ENCODE results near the gene PRSS21. TPM values are rescaled to one million over a fixed set of nuclear protein-coding genes. Genes with fewer than 3 reads are reported as not detected.

The PRSS21 gene
- total and polyA plus RNA-seq, 7 donors = 0.58 TPM; not detected in 6

DNA sequence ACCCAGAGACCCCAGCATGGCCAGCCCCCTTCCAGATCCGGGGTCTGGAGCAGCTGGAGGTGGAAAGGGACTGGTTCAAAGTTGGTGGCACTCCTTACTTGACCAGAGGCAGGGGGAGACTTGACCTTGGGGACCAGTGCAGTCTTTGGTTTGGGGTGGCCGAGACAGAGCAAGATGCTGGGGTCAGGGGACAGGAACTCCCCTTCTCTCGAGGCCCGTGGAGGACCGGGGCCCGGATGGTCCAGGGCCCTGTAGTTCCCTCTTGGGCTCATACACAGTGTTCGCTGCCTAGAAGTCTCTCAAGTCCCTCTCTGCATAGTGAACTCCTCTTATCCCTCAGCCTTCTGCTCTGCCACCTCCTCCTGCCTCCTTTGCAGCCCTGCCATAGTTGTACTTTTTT, 29.1 kb upstream of the PRSS21 start:
- intact Hi-C loops (cut with DNase I) = no loop called here

DNA sequence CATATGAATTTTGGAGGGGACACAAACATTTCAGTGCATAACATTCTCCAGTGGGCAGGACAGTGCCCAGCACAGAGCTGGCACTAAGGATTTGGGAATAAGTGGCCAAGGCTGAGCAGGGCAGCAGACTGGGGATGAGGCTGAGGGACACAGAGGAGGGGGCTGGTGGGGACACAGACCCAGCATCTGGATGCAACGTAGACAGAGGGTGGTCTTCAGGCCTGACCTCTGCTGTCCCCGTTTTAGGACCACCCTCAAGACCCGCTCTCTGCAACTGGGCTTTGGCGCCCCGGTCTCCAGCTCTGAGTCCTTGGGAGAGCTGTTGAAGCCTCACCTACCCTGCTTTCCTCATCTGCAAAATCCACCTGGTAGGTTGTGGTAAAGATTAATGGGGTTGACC, 26.4 kb upstream of the PRSS21 start:
- no peaks in the 10 kb centered on the region for H3K36me3 ChIP-seq
- intact Hi-C loops (cut with DNase I) = no loop called here
- peaks cover 0 to 2% (median 2%) of the 10 kb centered on the region in 4 donors for H3K4me1 ChIP-seq
- no peaks in the 10 kb centered on the region for H3K9me3 ChIP-seq
- TF ChIP-seq POLR2AphosphoS5 (IDR thresholded peaks at IDR 0.05) (no peak), POLR2A (IDR thresholded peaks at IDR 0.05) (no peak), EP300 (IDR thresholded peaks at IDR 0.05) (no peak)
- no peak overlapping the region for H3K4me3 ChIP-seq
- no peak overlapping the region for H3K27ac ChIP-seq
- H3K27me3 ChIP-seq = peaks cover 10 to 61% (median 28%) of the 10 kb centered on the region in 3 donors
- peak; percentile 32 for DNase-seq
- 85 to 89% methylated on average over 5 of the region's 5 CpGs for WGBS, 2 donors

More for the DNA sequence above, 29.1 kb upstream of the PRSS21 start:
- no peak overlapping the region for H3K27ac ChIP-seq
- no peak overlapping the region for H3K4me3 ChIP-seq
- no peaks in the 10 kb centered on the region for H3K9me3 ChIP-seq
- H3K27me3 ChIP-seq = peaks cover 19 to 72% (median 46%) of the 10 kb centered on the region in 3 donors
- peaks cover 0 to 11% (median 10%) of the 10 kb centered on the region in 4 donors for H3K4me1 ChIP-seq
- peak; percentile 53 for DNase-seq
- TF ChIP-seq POLR2AphosphoS5 (IDR thresholded peaks at IDR 0.05) (no peak), EP300 (IDR thresholded peaks at IDR 0.05) (no peak), POLR2A (IDR thresholded peaks at IDR 0.05) (no peak)
- TF ChIP-seq, protein P1, sequence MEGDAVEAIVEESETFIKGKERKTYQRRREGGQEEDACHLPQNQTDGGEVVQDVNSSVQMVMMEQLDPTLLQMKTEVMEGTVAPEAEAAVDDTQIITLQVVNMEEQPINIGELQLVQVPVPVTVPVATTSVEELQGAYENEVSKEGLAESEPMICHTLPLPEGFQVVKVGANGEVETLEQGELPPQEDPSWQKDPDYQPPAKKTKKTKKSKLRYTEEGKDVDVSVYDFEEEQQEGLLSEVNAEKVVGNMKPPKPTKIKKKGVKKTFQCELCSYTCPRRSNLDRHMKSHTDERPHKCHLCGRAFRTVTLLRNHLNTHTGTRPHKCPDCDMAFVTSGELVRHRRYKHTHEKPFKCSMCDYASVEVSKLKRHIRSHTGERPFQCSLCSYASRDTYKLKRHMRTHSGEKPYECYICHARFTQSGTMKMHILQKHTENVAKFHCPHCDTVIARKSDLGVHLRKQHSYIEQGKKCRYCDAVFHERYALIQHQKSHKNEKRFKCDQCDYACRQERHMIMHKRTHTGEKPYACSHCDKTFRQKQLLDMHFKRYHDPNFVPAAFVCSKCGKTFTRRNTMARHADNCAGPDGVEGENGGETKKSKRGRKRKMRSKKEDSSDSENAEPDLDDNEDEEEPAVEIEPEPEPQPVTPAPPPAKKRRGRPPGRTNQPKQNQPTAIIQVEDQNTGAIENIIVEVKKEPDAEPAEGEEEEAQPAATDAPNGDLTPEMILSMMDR (IDR thresholded peaks at IDR 0.05) = no peak
- 58 to 64% methylated on average over 7 of the region's 7 CpGs for WGBS, 2 donors
- no peaks in the 10 kb centered on the region for H3K36me3 ChIP-seq

DNA sequence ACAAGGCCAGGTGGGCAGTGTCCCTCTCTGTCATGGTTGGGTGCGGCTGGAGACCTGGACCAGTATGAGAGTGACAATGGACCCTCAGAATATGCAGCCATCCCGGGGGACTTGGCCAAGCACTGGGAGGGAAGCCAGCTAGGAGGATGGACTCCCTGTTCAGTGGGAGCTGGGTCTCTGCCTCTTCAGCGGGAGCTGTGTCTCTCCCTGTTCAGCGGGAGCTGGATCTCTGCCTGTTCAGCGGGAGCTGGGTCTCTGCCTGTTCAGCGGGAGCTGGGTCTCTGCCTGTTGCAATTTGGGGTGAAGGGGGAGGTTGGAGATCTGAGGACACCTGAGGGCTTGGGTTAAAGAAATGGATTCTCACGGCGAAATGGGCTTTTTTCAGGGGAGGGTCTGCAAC, 25.9 kb upstream of the PRSS21 start:
- intact Hi-C loops (cut with DNase I) = no loop called here
- WGBS, 2 donors = 86 to 88% methylated on average over 8 of the region's 8 CpGs
- Histone ChIP-seq H3K36me3 (no peaks in the 10 kb centered on the region), H3K4me1 (no peaks in the 10 kb centered on the region), H3K27ac (no peak overlapping the region), H3K9me3 (no peaks in the 10 kb centered on the region), H3K4me3 (no peak overlapping the region), H3K27me3 (peaks cover 7 to 56% (median 23%) of the 10 kb centered on the region in 3 donors)
- peak; percentile 44 for DNase-seq
- TF ChIP-seq POLR2AphosphoS5 (IDR thresholded peaks at IDR 0.05) (no peak), POLR2A (IDR thresholded peaks at IDR 0.05) (no peak), EP300 (IDR thresholded peaks at IDR 0.05) (no peak)
- TF ChIP-seq, protein P1 (IDR thresholded peaks at IDR 0.05) = no peak

DNA sequence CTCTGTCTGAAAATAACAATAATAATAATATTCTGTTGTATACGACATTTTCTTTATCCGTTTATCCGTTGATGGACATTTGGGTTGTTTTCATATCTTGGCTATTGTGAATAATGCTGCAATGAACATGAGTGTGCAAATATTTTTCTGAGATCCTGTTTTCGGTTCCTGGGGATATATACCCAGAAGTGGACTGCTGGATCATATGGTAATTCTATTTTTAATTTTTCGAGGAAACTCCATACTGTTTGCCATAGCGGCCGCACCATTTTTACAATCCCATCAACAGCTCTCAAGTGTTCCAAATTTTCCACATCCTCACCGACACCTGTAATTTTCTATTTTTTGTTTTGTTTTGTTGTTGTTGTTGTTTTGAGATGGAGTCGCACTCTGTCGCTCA, 24.1 kb upstream of the PRSS21 start:
- DNase-seq = peak; percentile 5
- 92% methylated on average over 10 of the region's 10 CpGs for WGBS, 2 donors
- no peak overlapping the region for H3K4me3 ChIP-seq
- H3K36me3 ChIP-seq = no peaks in the 10 kb centered on the region
- H3K27me3 ChIP-seq = peaks cover 0 to 44% (median 8%) of the 10 kb centered on the region in 3 donors
- no peaks in the 10 kb centered on the region for H3K4me1 ChIP-seq
- TF ChIP-seq, protein P1 (IDR thresholded peaks at IDR 0.05) = no peak
- TF ChIP-seq EP300 (IDR thresholded peaks at IDR 0.05) (no peak), POLR2AphosphoS5 (IDR thresholded peaks at IDR 0.05) (no peak), POLR2A (IDR thresholded peaks at IDR 0.05) (no peak)
- no peak overlapping the region for H3K27ac ChIP-seq
- intact Hi-C loops (cut with DNase I) = no loop called here
- H3K9me3 ChIP-seq = no peaks in the 10 kb centered on the region

DNA sequence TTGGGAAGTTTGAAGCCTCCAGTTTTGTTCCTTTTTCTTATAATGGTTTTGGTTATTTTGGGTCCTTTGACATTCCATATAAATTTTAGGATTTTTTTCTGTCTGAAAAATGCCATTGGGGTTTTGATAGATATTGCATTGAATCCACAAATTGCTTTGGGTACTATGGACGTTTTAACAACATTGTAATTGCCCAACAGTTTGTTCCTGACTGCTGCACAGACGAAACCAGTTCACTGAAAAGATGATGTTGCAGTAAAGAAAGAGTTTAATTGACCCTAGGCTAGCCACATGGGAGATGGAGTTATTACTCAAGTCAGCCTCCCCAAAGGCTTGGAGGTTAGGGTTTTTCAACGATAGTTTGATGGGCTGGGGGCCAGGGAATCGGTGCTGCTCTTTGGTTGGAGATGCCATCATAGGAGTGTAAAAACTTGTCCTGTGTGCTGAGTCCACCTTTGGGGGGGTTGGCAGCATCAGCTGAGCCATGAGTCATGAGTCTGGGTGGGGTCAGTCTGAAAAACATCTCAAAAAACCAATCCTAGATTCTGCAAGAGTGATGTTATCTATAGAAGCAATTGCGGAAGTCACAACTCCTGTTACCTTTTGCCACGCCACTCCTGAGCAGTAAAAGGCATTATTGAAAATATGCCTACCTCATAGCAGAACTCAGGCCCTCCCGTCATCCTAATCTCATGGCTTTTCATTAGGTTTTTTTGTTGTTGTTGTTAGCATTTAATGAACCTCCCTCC, 21.5 kb upstream of the PRSS21 start:
- no peaks in the 10 kb centered on the region for H3K9me3 ChIP-seq
- intact Hi-C loops (cut with DNase I) = no loop called here
- H3K36me3 ChIP-seq = no peaks in the 10 kb centered on the region
- H3K4me3 ChIP-seq = no peak overlapping the region
- no peaks in the 10 kb centered on the region for H3K4me1 ChIP-seq
- peak; percentile 9 for DNase-seq
- H3K27me3 ChIP-seq = peaks cover 6 to 37% (median 16%) of the 10 kb centered on the region in 3 donors
- no peak for TF ChIP-seq POLR2AphosphoS5 (IDR thresholded peaks at IDR 0.05)
- H3K27ac ChIP-seq = no peak overlapping the region
- 12 to 65% methylated on average over 7 of the region's 7 CpGs for WGBS, 2 donors

All from sigmoid colon (tissue), 7 donors.